Activated naive CD4-positive, alpha-beta T cell treated with anti-CD3 and anti-CD28 coated beads, Interleukin-2, amount 10 ng/mL, durations not matched to agents 7 days and 5 days (primary cell): ENCODE results near the gene OVCA2.
A peak's percentile ranks its signal among the peaks of the same experiment; 100 is the strongest.

Experiments
- CTCF ChIA-PET: fragments of 350-600 bp; sonication (Branson Sonifier 250); formaldehyde crosslinking; loops from one replicate; lab custom pipeline; 2021; ENCODE audit warnings: antibody characterized with exemption; lab: Charles Lee
- DNase-seq: peaks from one replicate; pipeline ENCODE4 v3.0.0-alpha.2; 2020
- H3K27ac Mint-ChIP-seq: one replicate; pipeline ENCODE4 v1.8.0; 2021; ENCODE audit warnings: mild to moderate bottlenecking, moderate library complexity, mixed read lengths
- H3K27me3 Mint-ChIP-seq: one replicate; pipeline ENCODE4 v1.8.0; 2021; ENCODE audit warnings: mild to moderate bottlenecking, mixed read lengths
- H3K36me3 Mint-ChIP-seq: one replicate; pipeline ENCODE4 v1.8.0; 2021; ENCODE audit warnings: mixed read lengths
- H3K4me1 Mint-ChIP-seq: one replicate; pipeline ENCODE4 v1.8.0; 2021; ENCODE audit warnings: mixed read lengths
- H3K4me3 Mint-ChIP-seq: one replicate; pipeline ENCODE4 v1.8.0; 2021; ENCODE audit warnings: mild to moderate bottlenecking, moderate library complexity, mixed read lengths
- H3K9me3 Mint-ChIP-seq: one replicate; pipeline ENCODE4 v1.8.0; 2021; ENCODE audit warnings: mixed read lengths

The OVCA2 gene

GRCh38 chr17:2050300-2051060 lies 8.7 kb downstream of the OVCA2 start:
- CTCF ChIA-PET = interaction anchor here (1.8 kb wide), 1 partner anchor 365 kb away, joined by 5 read pairs; no protein-coding TSS in a partner anchor
- Mint-ChIP-seq H3K4me3 (no peak overlapping the region), H3K27ac (no peak overlapping the region), H3K27me3 (peaks cover 57% of the 10 kb centered on the region), H3K9me3 (no peaks in the 10 kb centered on the region), H3K4me1 (peaks cover 33% of the 10 kb centered on the region), H3K36me3 (no peaks in the 10 kb centered on the region)
- peak; percentile 74 for DNase-seq

GRCh38 chr17:2051061-2051932 lies 9.5 kb downstream of the OVCA2 start:
- Mint-ChIP-seq H3K27ac (peak overlapping the region; percentile 67), H3K9me3 (no peaks in the 10 kb centered on the region), H3K36me3 (no peaks in the 10 kb centered on the region), H3K4me1 (peaks cover 33% of the 10 kb centered on the region), H3K27me3 (peaks cover 57% of the 10 kb centered on the region), H3K4me3 (peak overlapping the region; percentile 41)
- CTCF ChIA-PET = interaction anchor here (1.4 to 1.8 kb wide), 3 partner anchors 193 to 365 kb away, joined by 3 to 5 read pairs (median 5); no protein-coding TSS in a partner anchor
- no peak for DNase-seq

GRCh38 chr17:2051933-2052559 lies 10.2 kb downstream of the OVCA2 start:
- H3K36me3 Mint-ChIP-seq = peaks cover 2% of the 10 kb centered on the region
- DNase-seq = no peak
- CTCF ChIA-PET = interaction anchor here (1.4 to 1.8 kb wide), 3 partner anchors 193 to 364 kb away, joined by 3 to 5 read pairs (median 5); no protein-coding TSS in a partner anchor
- H3K27me3 Mint-ChIP-seq = peaks cover 61% of the 10 kb centered on the region
- peaks cover 33% of the 10 kb centered on the region for H3K4me1 Mint-ChIP-seq
- no peaks in the 10 kb centered on the region for H3K9me3 Mint-ChIP-seq
- peak overlapping the region; percentile 43 for H3K4me3 Mint-ChIP-seq
- peak overlapping the region; percentile 67 for H3K27ac Mint-ChIP-seq

GRCh38 chr17:2053380-2054261 lies 11.8 kb downstream of the OVCA2 start:
- peak; percentile 84 for DNase-seq
- CTCF ChIA-PET = interaction anchor here (0.8 to 7.5 kb wide), 17 partner anchors 14 to 363 kb away, joined by 3 to 147 read pairs (median 4); partner anchors contain the start of gene TSR1
- H3K4me3 Mint-ChIP-seq = peak overlapping the region; percentile 76
- H3K36me3 Mint-ChIP-seq = peaks cover 6% of the 10 kb centered on the region
- peaks cover 36% of the 10 kb centered on the region for H3K4me1 Mint-ChIP-seq
- H3K9me3 Mint-ChIP-seq = no peaks in the 10 kb centered on the region
- H3K27me3 Mint-ChIP-seq = peaks cover 59% of the 10 kb centered on the region
- H3K27ac Mint-ChIP-seq = peak overlapping the region; percentile 83

- peak; percentile 61 for DNase-seq
- Mint-ChIP-seq H3K4me3 (peak overlapping the region; percentile 76), H3K36me3 (peaks cover 6% of the 10 kb centered on the region), H3K4me1 (peaks cover 30% of the 10 kb centered on the region), H3K27me3 (peaks cover 56% of the 10 kb centered on the region), H3K9me3 (no peaks in the 10 kb centered on the region), H3K27ac (peak overlapping the region; percentile 83)
- CTCF ChIA-PET = interaction anchor here (0.6 to 7.5 kb wide), 24 partner anchors 11 to 362 kb away, joined by 3 to 147 read pairs (median 4); partner anchors contain the start of gene TSR1
Measured at GRCh38 chr17:2054262-2054511, 12.4 kb downstream of the OVCA2 start.

- Mint-ChIP-seq H3K36me3 (peaks cover 11% of the 10 kb centered on the region), H3K4me3 (peak within 1 kb of the TSS; percentile 76), H3K27me3 (peaks cover 56% of the 10 kb centered on the region), H3K9me3 (no peaks in the 10 kb centered on the region), H3K4me1 (peaks cover 32% of the 10 kb centered on the region), H3K27ac (peak within 1 kb of the TSS; percentile 83)
- peak; percentile 84 for DNase-seq
- CTCF ChIA-PET = interaction anchor here (0.6 to 7.5 kb wide), 30 partner anchors 11 to 364 kb away, joined by 3 to 147 read pairs (median 4); partner anchors contain the start of gene TSR1
Measured at GRCh38 chr17:2054512-2055291, 12.9 kb downstream of the OVCA2 start, which contains the start of gene HIC1. HIC1 (plus strand) TSS chr17:2055103; CDS start chr17:2056691, 1,588 bp downstream.

GRCh38 chr17:2055292-2056205 lies 13.7 kb downstream of the OVCA2 start:
- peak overlapping the region; percentile 83 for H3K27ac Mint-ChIP-seq

GRCh38 chr17:2056206-2057174 lies 14.7 kb downstream of the OVCA2 start:
- H3K27me3 Mint-ChIP-seq = peaks cover 47% of the 10 kb centered on the region
- H3K9me3 Mint-ChIP-seq = no peaks in the 10 kb centered on the region
- H3K4me3 Mint-ChIP-seq = peak overlapping the region; percentile 77
- CTCF ChIA-PET = interaction anchor here (0.7 to 7.5 kb wide), 21 partner anchors 12 to 359 kb away, joined by 3 to 147 read pairs (median 4); no protein-coding TSS in a partner anchor
- H3K36me3 Mint-ChIP-seq = peaks cover 23% of the 10 kb centered on the region
- peaks cover 41% of the 10 kb centered on the region for H3K4me1 Mint-ChIP-seq
- peak overlapping the region; percentile 88 for H3K27ac Mint-ChIP-seq
- peak; percentile 70 for DNase-seq

More at GRCh38 chr17:2055292-2056205, 13.7 kb downstream of the OVCA2 start:
- Mint-ChIP-seq H3K9me3 (no peaks in the 10 kb centered on the region), H3K27me3 (peaks cover 56% of the 10 kb centered on the region), H3K4me3 (peak overlapping the region; percentile 77), H3K4me1 (peaks cover 39% of the 10 kb centered on the region), H3K36me3 (peaks cover 16% of the 10 kb centered on the region)
- CTCF ChIA-PET = interaction anchor here (0.7 to 7.5 kb wide), 27 partner anchors 10 to 363 kb away, joined by 3 to 147 read pairs (median 5); partner anchors contain the start of gene TSR1
- peak; percentile 77 for DNase-seq

- no peak for DNase-seq
Measured at GRCh38 chr17:2057175-2057759, 15.4 kb downstream of the OVCA2 start.

More at GRCh38 chr17:2057175-2057759, 15.4 kb downstream of the OVCA2 start:
- H3K27ac Mint-ChIP-seq = no peak overlapping the region
- peaks cover 40% of the 10 kb centered on the region for H3K4me1 Mint-ChIP-seq
- H3K36me3 Mint-ChIP-seq = peaks cover 29% of the 10 kb centered on the region
- CTCF ChIA-PET = interaction anchor here (0.9 to 7.5 kb wide), 20 partner anchors 12 to 359 kb away, joined by 3 to 147 read pairs (median 4); no protein-coding TSS in a partner anchor
- H3K4me3 Mint-ChIP-seq = no peak overlapping the region
- no peaks in the 10 kb centered on the region for H3K9me3 Mint-ChIP-seq
- peaks cover 39% of the 10 kb centered on the region for H3K27me3 Mint-ChIP-seq
